T-helper 1 cell treated with Interleukin-12 subunit alpha and Interleukin-12 subunit beta and Interleukin-4 antibody, amounts not matched to agents 30 μg/mL and 1 μg/mL, for 36 hours (primary cell): Measurements from ENCODE around the gene CNOT4.

Experiments
- H3K27ac Mint-ChIP-seq: one replicate; pipeline ENCODE4 v1.8.0; 2021; ENCODE audit warnings: mild to moderate bottlenecking, mixed read lengths
- H3K27me3 Mint-ChIP-seq: one replicate; pipeline ENCODE4 v1.8.0; 2021; ENCODE audit warnings: low read depth, mixed read lengths
- H3K36me3 Mint-ChIP-seq: one replicate; pipeline ENCODE4 v1.8.0; 2021; ENCODE audit warnings: low read depth, mixed read lengths
- H3K4me1 Mint-ChIP-seq: one replicate; pipeline ENCODE4 v1.8.0; 2021; ENCODE audit warnings: low read depth, mixed read lengths
- H3K4me3 Mint-ChIP-seq: one replicate; pipeline ENCODE4 v1.8.0; 2021; ENCODE audit warnings: mild to moderate bottlenecking, moderate library complexity, mixed read lengths
- H3K9me3 Mint-ChIP-seq: one replicate; pipeline ENCODE4 v1.8.0; 2021; ENCODE audit warnings: mixed read lengths

Gene CNOT4

DNA sequence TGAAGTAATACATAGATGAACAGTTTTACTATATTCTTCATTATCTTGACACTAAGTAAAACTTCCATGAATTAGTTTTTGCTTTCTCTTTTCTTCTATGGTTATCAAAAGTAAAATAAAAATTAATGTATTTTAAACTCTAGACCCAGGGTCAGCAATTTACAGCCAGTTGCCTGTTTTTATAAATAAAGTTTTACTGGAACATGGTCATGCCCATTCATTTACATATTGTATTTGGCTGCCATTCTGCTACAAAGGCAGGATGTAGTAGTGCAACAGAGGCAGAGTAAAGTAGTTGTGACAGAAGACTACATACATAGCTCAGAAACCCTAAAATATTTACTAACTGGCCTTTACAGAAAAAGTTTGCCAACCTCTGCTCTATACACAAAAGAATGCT is 98.8 kb downstream of the CNOT4 start:
- H3K27ac Mint-ChIP-seq = no peak overlapping the region
- no peak overlapping the region for H3K4me3 Mint-ChIP-seq
- no peaks in the 10 kb centered on the region for H3K9me3 Mint-ChIP-seq
- H3K36me3 Mint-ChIP-seq = peaks cover 8% of the 10 kb centered on the region
- no peaks in the 10 kb centered on the region for H3K27me3 Mint-ChIP-seq
- H3K4me1 Mint-ChIP-seq = peaks cover 6% of the 10 kb centered on the region

GRCh38 chr7:135410543-135410942 is 99.4 kb downstream of the CNOT4 start:
- Mint-ChIP-seq H3K4me1 (peaks cover 8% of the 10 kb centered on the region), H3K9me3 (no peaks in the 10 kb centered on the region), H3K27ac (no peak overlapping the region), H3K4me3 (no peak overlapping the region), H3K27me3 (no peaks in the 10 kb centered on the region), H3K36me3 (peaks cover 8% of the 10 kb centered on the region)

GRCh38 chr7:135409845-135410542 is 99.9 kb downstream of the CNOT4 start:
- peaks cover 8% of the 10 kb centered on the region for H3K4me1 Mint-ChIP-seq
- no peaks in the 10 kb centered on the region for H3K27me3 Mint-ChIP-seq
- H3K9me3 Mint-ChIP-seq = no peaks in the 10 kb centered on the region
- no peak overlapping the region for H3K4me3 Mint-ChIP-seq
- peaks cover 8% of the 10 kb centered on the region for H3K36me3 Mint-ChIP-seq
- H3K27ac Mint-ChIP-seq = no peak overlapping the region

DNA sequence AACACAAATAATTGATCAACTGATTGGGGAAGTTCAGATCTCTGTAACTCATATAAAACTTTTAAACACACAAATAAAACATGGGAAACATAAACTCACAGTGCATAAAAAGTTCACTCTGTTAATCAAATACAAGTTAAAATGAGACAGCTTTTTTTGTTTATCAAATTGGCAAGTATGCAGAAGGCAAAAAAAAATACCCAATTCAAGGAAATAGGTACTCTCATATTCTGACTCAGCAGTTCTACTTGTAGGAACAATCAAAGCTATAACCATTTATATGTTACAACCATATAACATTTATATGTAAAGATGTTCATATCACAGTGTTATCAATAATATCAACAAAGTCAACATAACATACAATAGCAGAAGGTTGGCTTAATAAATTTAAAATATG is 102.0 kb downstream of the CNOT4 start:
- H3K36me3 Mint-ChIP-seq = peaks cover 6% of the 10 kb centered on the region
- H3K27me3 Mint-ChIP-seq = no peaks in the 10 kb centered on the region
- peaks cover 8% of the 10 kb centered on the region for H3K4me1 Mint-ChIP-seq
- H3K4me3 Mint-ChIP-seq = no peak overlapping the region
- H3K27ac Mint-ChIP-seq = no peak overlapping the region
- no peaks in the 10 kb centered on the region for H3K9me3 Mint-ChIP-seq

DNA sequence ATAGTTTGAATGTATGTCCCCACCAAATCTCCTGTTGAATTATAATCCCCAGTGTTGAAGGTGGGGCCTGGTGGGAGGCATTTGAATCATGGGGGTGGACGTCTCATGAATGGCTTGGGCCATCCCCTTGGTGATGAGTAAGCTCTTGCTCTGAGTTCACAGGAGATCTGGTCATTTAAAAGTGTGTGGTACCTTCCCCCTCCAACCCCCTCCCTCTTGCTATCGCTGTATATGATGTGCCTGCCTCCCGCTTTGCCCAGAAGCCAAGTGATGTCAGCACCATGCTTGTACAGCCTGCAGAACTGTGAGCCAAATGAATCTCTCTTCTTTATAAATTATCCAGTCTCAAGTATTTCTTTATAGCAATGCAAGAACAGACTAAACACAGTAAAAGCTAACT is 103.0 kb downstream of the CNOT4 start:
- H3K27me3 Mint-ChIP-seq = no peaks in the 10 kb centered on the region
- H3K27ac Mint-ChIP-seq = no peak overlapping the region
- H3K36me3 Mint-ChIP-seq = peaks cover 6% of the 10 kb centered on the region
- no peak overlapping the region for H3K4me3 Mint-ChIP-seq
- peaks cover 5% of the 10 kb centered on the region for H3K4me1 Mint-ChIP-seq
- no peaks in the 10 kb centered on the region for H3K9me3 Mint-ChIP-seq

- H3K9me3 Mint-ChIP-seq = no peaks in the 10 kb centered on the region
- peaks cover 5% of the 10 kb centered on the region for H3K4me1 Mint-ChIP-seq
- H3K27me3 Mint-ChIP-seq = no peaks in the 10 kb centered on the region
- H3K27ac Mint-ChIP-seq = no peak overlapping the region
- H3K4me3 Mint-ChIP-seq = no peak overlapping the region
- peaks cover 6% of the 10 kb centered on the region for H3K36me3 Mint-ChIP-seq
Observed at GRCh38 chr7:135405969-135406368, 103.9 kb downstream of the CNOT4 start.

DNA sequence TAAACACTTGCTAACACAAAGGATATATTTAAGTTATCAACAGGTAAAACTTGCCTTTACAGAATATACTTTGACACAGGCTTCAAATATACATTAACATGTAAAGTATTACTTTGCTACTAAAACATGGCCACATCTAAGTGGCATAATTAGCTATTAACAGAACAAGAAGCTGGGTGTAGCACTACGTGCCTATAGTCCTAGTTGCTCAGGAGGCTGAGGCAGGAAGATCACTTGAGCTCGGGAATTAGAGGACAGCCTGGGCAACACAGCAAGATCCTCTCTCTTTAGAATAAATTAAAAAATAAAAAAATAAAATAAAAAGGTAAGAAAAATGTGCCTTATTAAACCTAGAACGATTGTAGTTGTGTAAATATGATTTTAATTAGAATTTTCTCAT is 106.6 kb downstream of the CNOT4 start:
- Mint-ChIP-seq H3K4me3 (no peak overlapping the region), H3K36me3 (no peaks in the 10 kb centered on the region), H3K4me1 (peaks cover 2% of the 10 kb centered on the region), H3K27me3 (no peaks in the 10 kb centered on the region), H3K27ac (no peak overlapping the region), H3K9me3 (no peaks in the 10 kb centered on the region)

DNA sequence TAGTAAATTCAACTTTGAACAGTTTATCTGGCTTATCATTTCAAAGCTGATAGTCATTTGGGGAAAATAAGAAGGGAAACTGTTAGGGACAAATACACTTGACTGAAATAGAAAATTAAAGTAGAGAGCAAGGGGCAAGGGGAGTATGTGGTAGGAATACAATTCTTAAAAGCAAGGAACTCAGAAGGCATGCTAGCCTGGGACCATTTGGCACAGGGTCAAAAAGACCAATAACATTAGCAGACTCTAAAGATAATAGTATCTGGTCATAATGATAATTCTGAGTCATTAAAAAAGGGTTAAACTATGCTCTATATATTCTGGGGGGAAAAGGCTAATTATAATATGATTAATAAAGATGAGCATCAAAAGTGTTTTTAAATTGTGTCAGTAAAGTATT is 112.2 kb downstream of the CNOT4 start:
- Mint-ChIP-seq H3K36me3 (peaks cover 17% of the 10 kb centered on the region), H3K27me3 (no peaks in the 10 kb centered on the region), H3K27ac (no peak overlapping the region)

DNA sequence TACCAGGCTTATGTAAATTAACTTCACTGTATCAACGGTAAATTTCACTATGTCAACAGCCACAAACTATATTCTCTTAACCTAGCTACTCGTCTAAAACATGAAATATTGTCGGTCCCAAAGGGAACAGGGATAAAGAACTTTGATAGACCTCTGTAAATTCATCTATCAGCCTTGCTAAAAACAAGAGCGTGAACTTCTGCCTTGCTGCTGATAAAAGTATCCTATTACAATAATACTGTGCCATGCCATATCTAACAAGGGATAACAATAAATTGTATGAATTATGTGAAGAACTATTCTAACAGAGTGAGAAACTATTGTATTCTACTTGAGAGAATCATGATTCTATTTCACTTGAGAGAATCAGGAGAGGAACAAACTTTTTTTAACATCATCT is 117.2 kb downstream of the CNOT4 start:
- Mint-ChIP-seq H3K9me3 (no peaks in the 10 kb centered on the region), H3K36me3 (peaks cover 22% of the 10 kb centered on the region), H3K27ac (no peak overlapping the region), H3K27me3 (no peaks in the 10 kb centered on the region), H3K4me1 (no peaks in the 10 kb centered on the region), H3K4me3 (no peak overlapping the region)

More for the DNA sequence above, 112.2 kb downstream of the CNOT4 start:
- no peaks in the 10 kb centered on the region for H3K9me3 Mint-ChIP-seq
- no peaks in the 10 kb centered on the region for H3K4me1 Mint-ChIP-seq
- no peak overlapping the region for H3K4me3 Mint-ChIP-seq

GRCh38 chr7:135391514-135391913 is 118.4 kb downstream of the CNOT4 start:
- H3K27ac Mint-ChIP-seq = no peak overlapping the region
- no peaks in the 10 kb centered on the region for H3K4me1 Mint-ChIP-seq
- no peaks in the 10 kb centered on the region for H3K27me3 Mint-ChIP-seq
- peaks cover 19% of the 10 kb centered on the region for H3K36me3 Mint-ChIP-seq
- H3K9me3 Mint-ChIP-seq = no peaks in the 10 kb centered on the region
- no peak overlapping the region for H3K4me3 Mint-ChIP-seq

DNA sequence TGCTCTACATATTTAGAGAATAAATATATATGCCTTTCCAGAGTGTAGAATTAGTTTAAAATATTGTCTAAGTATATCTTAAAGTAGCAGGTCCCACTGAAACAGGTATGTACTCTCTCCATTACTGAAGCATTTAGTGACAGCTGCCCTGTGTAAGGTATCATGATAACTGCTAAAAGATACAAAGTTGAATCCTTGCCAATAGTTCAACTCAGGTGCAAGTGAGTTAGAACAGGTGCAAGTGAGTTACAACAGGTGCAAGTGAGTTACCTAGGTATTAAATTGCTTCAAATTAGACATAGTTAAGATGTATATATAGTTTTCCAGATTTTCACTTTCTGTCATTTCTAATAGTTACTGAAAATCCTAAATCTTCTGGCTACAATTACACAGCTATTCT is 119.1 kb downstream of the CNOT4 start:
- no peaks in the 10 kb centered on the region for H3K27me3 Mint-ChIP-seq
- H3K9me3 Mint-ChIP-seq = no peaks in the 10 kb centered on the region
- peaks cover 19% of the 10 kb centered on the region for H3K36me3 Mint-ChIP-seq
- no peak overlapping the region for H3K27ac Mint-ChIP-seq
- H3K4me1 Mint-ChIP-seq = no peaks in the 10 kb centered on the region
- H3K4me3 Mint-ChIP-seq = no peak overlapping the region

GRCh38 chr7:135389971-135390370 is 119.9 kb downstream of the CNOT4 start:
- no peaks in the 10 kb centered on the region for H3K9me3 Mint-ChIP-seq
- H3K4me1 Mint-ChIP-seq = no peaks in the 10 kb centered on the region
- no peak overlapping the region for H3K27ac Mint-ChIP-seq
- H3K36me3 Mint-ChIP-seq = peaks cover 16% of the 10 kb centered on the region
- H3K27me3 Mint-ChIP-seq = no peaks in the 10 kb centered on the region
- H3K4me3 Mint-ChIP-seq = no peak overlapping the region

- no peak overlapping the region for H3K27ac Mint-ChIP-seq
- H3K27me3 Mint-ChIP-seq = no peaks in the 10 kb centered on the region
- peaks cover 10% of the 10 kb centered on the region for H3K36me3 Mint-ChIP-seq
- no peak overlapping the region for H3K4me3 Mint-ChIP-seq
- no peaks in the 10 kb centered on the region for H3K9me3 Mint-ChIP-seq
- H3K4me1 Mint-ChIP-seq = no peaks in the 10 kb centered on the region
Observed at GRCh38 chr7:135388616-135389015, 121.3 kb downstream of the CNOT4 start.

GRCh38 chr7:135386776-135387175 is 123.1 kb downstream of the CNOT4 start:
- H3K27ac Mint-ChIP-seq = no peak overlapping the region
- peaks cover 5% of the 10 kb centered on the region for H3K36me3 Mint-ChIP-seq
- no peaks in the 10 kb centered on the region for H3K4me1 Mint-ChIP-seq
- H3K9me3 Mint-ChIP-seq = no peaks in the 10 kb centered on the region
- no peak overlapping the region for H3K4me3 Mint-ChIP-seq
- no peaks in the 10 kb centered on the region for H3K27me3 Mint-ChIP-seq

- Mint-ChIP-seq H3K4me3 (no peak overlapping the region), H3K27me3 (no peaks in the 10 kb centered on the region), H3K4me1 (no peaks in the 10 kb centered on the region), H3K36me3 (peaks cover 4% of the 10 kb centered on the region), H3K9me3 (no peaks in the 10 kb centered on the region), H3K27ac (no peak overlapping the region)
Observed at GRCh38 chr7:135386181-135386580, 123.7 kb downstream of the CNOT4 start.

- Mint-ChIP-seq H3K4me1 (no peaks in the 10 kb centered on the region), H3K27me3 (no peaks in the 10 kb centered on the region), H3K36me3 (peaks cover 5% of the 10 kb centered on the region), H3K9me3 (no peaks in the 10 kb centered on the region), H3K4me3 (no peak overlapping the region), H3K27ac (no peak overlapping the region)
Observed at GRCh38 chr7:135385209-135385608, 124.7 kb downstream of the CNOT4 start.
